ENCODE measurements around the gene PDX1. TPM values are rescaled to one million over a fixed set of nuclear protein-coding genes. Genes with fewer than 3 reads are reported as not detected.
A peak's percentile ranks its signal among the peaks of the same experiment; 100 is the strongest.

The PDX1 gene
- total and polyA plus RNA-seq, 2 of the 13 experiments (the other 11 are each of a cell fraction or from before 2014, with no cell fraction given) = 0.07 TPM; not detected in 1

GRCh38 chr13:27889471-27889870, 30.3 kb upstream of the PDX1 start (continued):
- no peak for TF ChIP-seq SP1 (IDR thresholded peaks at IDR 0.05)
- no peak for TF ChIP-seq SP1 (CRISPR knock-in tag; IDR thresholded peaks at IDR 0.05)
- TF ChIP-seq MTA1 (CRISPR knock-in tag; IDR thresholded peaks at IDR 0.05; ENCODE audit: borderline replicate concordance) = no peak
- no peak for TF ChIP-seq ZNF136 (CRISPR knock-in tag; IDR thresholded peaks at IDR 0.05; ENCODE audit: low read depth)
- TF ChIP-seq SOX13 (IDR thresholded peaks at IDR 0.05) = no peak
- 0 out of 4 replicates have a peak, but pooled peaks of 1 of the 2 experiments have one; percentile 37 for TF ChIP-seq SOX13 (CRISPR knock-in tag; conservative IDR thresholded peaks at IDR 0.05 in 1 of 2, IDR thresholded peaks at IDR 0.05 in 1 of 2)
- TF ChIP-seq MAFK (conservative IDR thresholded peaks at IDR 0.05 in 1 of 2, IDR thresholded peaks at IDR 0.05 in 1 of 2; ENCODE audit: low read length in 2 of 2) = no peak
- TF ChIP-seq ESRRA (CRISPR knock-in tag; IDR thresholded peaks at IDR 0.05; ENCODE audit: low read depth) = no peak
- no peak for TF ChIP-seq ZMAT3 (CRISPR knock-in tag; conservative IDR thresholded peaks at IDR 0.05)
- no peak for TF ChIP-seq PLSCR1 (CRISPR knock-in tag; IDR thresholded peaks at IDR 0.05; ENCODE audit: borderline replicate concordance)
- no peak for TF ChIP-seq SMARCC2 (IDR thresholded peaks at IDR 0.05)
- TF ChIP-seq SOX5 (CRISPR knock-in tag; IDR thresholded peaks at IDR 0.05; ENCODE audit: borderline replicate concordance) = peak; percentile 48
- no peak for TF ChIP-seq HBP1 (CRISPR knock-in tag; IDR thresholded peaks at IDR 0.05; ENCODE audit: low read depth)
- TF ChIP-seq SOX6 (IDR thresholded peaks at IDR 0.05) = no peak
- peak; percentile 43 for TF ChIP-seq SOX6 (CRISPR knock-in tag; IDR thresholded peaks at IDR 0.05)
- TF ChIP-seq DMAP1 (CRISPR knock-in tag; IDR thresholded peaks at IDR 0.05) = no peak
- TF ChIP-seq ZSCAN30 (CRISPR knock-in tag; IDR thresholded peaks at IDR 0.05) = no peak
